Stomach (tissue), 9 donors: ENCODE measurements around the gene UBE3D. TPM values are rescaled to one million over a fixed set of nuclear protein-coding genes. Genes with fewer than 3 reads are reported as not detected.

ENCODE experiments used
- DNase-seq, 2 donors: peaks; one replicate each; pipeline versions ENCODE4 v3.0.0 to v3.0.0-alpha.2; 2013 to 2019
- H3K27ac ChIP-seq, 5 donors: fragments of 200-600 bp in 4 of 5; sonication (generic) in 4 of 5; one replicate each; pipeline ENCODE4 v1.5.1; 2013 to 2019; ENCODE audit warnings: mild to moderate bottlenecking in 1 of 5, moderate library complexity in 1 of 5
- H3K27me3 ChIP-seq, 3 donors: fragments of 200-600 bp; sonication (generic); one replicate each; pipeline ENCODE4 v1.5.1; 2017 to 2019; ENCODE audit warnings: mixed run types in 1 of 3
- H3K36me3 ChIP-seq, 4 donors: fragments of 200-600 bp; sonication (generic); 1 replicate in 3 of 4; 2 replicates in 1 of 4; pipeline ENCODE4 v1.5.1; 2016 to 2019
- H3K4me1 ChIP-seq, 4 donors: fragments of 200-600 bp; sonication (generic); one replicate each; pipeline ENCODE4 v1.5.1; 2016 to 2019
- H3K4me3 ChIP-seq, 4 donors: fragments of 200-600 bp; sonication (generic) in 3 of 4; one replicate each; pipeline ENCODE4 v1.5.1; 2016 to 2019; ENCODE audit warnings: mild to moderate bottlenecking in 1 of 4
- H3K9me3 ChIP-seq, 4 donors: fragments of 200-600 bp; sonication (generic); one replicate each; pipeline ENCODE4 v1.5.1; 2016 to 2019
- CTCF ChIP-seq, 7 experiments: fragments of 450-650 bp in 4 of 7; fragments of 200-600 bp in 3 of 7; sonication (generic) in 3 of 7; IDR thresholded peaks; one replicate each; pipeline ENCODE4 v1.5.1; 2016 to 2019; ENCODE audit warnings: antibody characterized with exemption in 7 of 7, control low read depth in 2 of 7, mild to moderate bottlenecking in 1 of 7
- EP300 ChIP-seq: sonication (generic); formaldehyde crosslinking; IDR thresholded peaks from one replicate; pipeline ENCODE4 v1.6.1; 2017; ENCODE audit warnings: antibody characterized with exemption
- POLR2A ChIP-seq, 4 donors: fragments of 450-650 bp; IDR thresholded peaks; one replicate each; pipeline ENCODE4 v1.6.1; 2016; ENCODE audit warnings: antibody characterized with exemption in 4 of 4, control low read depth in 2 of 4, mild to moderate bottlenecking in 1 of 4, moderate library complexity in 1 of 4
- POLR2AphosphoS5 ChIP-seq, 3 donors: sonication (generic); formaldehyde crosslinking; IDR thresholded peaks; one replicate each; pipeline ENCODE4 v1.6.1; 2016; ENCODE audit warnings: antibody characterized with exemption in 3 of 3
- WGBS, 5 donors: extraction: QIAGEN DNeasy Blood & Tissue Kit in 3 of 5; methylation state at CpG; one replicate each; pipeline versions ENCODE4 v1.1.5 to v1.1.7; 2013 to 2018; 5-methylcytosine and 5-hydroxymethylcytosine counted together
- intact Hi-C: fragments of 100-400 bp; cut with DNase I; formaldehyde crosslinking; loops from one replicate; pipeline ENCODE4 v1.15.1; 2023; ENCODE audit warnings: low total_unique reads
- polyA plus RNA-seq, 3 donors: library from polyadenylated mRNA; stranded (reverse); fragments of 200-250 nt; gene quantifications; one replicate each; pipeline ENCODE4 v1.2.3, GENCODE V29; 2013
- total RNA-seq, 5 donors: library from RNA; depleted of rRNA; stranded (reverse); fragments of >200 nt; gene quantifications; one replicate each; pipeline versions ENCODE4 v1.1.0 to v1.2.3, GENCODE V29; 2014 to 2016
- donor health status: healthy with polysubstance abuse.
- donor health status: Bipolar disorder and iron deficiency.
- donor health status: healthy.

The UBE3D gene
- total and polyA plus RNA-seq, 8 donors = 1.5 to 33.3 (median 11.8) TPM

- WGBS, 5 donors = 72 to 87% (median 83%) methylated on average over 1 of the region's 1 CpG
- peaks cover 0 to 17% (median 5%) of the 10 kb centered on the region in 4 donors for H3K36me3 ChIP-seq
- no peak for DNase-seq
- no peak overlapping the region for H3K27ac ChIP-seq
- no peaks in the 10 kb centered on the region for H3K9me3 ChIP-seq
- no peaks in the 10 kb centered on the region for H3K27me3 ChIP-seq
- no peaks in the 10 kb centered on the region for H3K4me1 ChIP-seq
- intact Hi-C loops = no loop called here
- no peak overlapping the region for H3K4me3 ChIP-seq
- TF ChIP-seq POLR2AphosphoS5 (IDR thresholded peaks at IDR 0.05) (no peak), EP300 (no peak), CTCF (IDR thresholded peaks at IDR 0.05) (no peak), POLR2A (IDR thresholded peaks at IDR 0.05) (no peak)
Observed at GRCh38 chr6:82958551-82958950, 107.1 kb downstream of the UBE3D start.

GRCh38 chr6:82957868-82958245, 107.8 kb downstream of the UBE3D start:
- no peak overlapping the region for H3K27ac ChIP-seq
- intact Hi-C loops = no loop called here
- no peak overlapping the region for H3K4me3 ChIP-seq
- TF ChIP-seq POLR2AphosphoS5 (IDR thresholded peaks at IDR 0.05) (no peak), POLR2A (IDR thresholded peaks at IDR 0.05) (no peak), CTCF (IDR thresholded peaks at IDR 0.05) (no peak), EP300 (no peak)
- no peaks in the 10 kb centered on the region for H3K27me3 ChIP-seq
- H3K9me3 ChIP-seq = no peaks in the 10 kb centered on the region
- H3K36me3 ChIP-seq = peaks cover 0 to 17% (median 5%) of the 10 kb centered on the region in 4 donors
- 80 to 89% (median 82%) methylated on average over 2 of the region's 2 CpGs for WGBS, 5 donors
- H3K4me1 ChIP-seq = no peaks in the 10 kb centered on the region
- no peak for DNase-seq

GRCh38 chr6:82957171-82957867, 108.3 kb downstream of the UBE3D start:
- Histone ChIP-seq H3K27ac (no peak overlapping the region), H3K9me3 (no peaks in the 10 kb centered on the region), H3K4me3 (no peak overlapping the region), H3K27me3 (no peaks in the 10 kb centered on the region), H3K36me3 (peaks cover 0 to 17% (median 5%) of the 10 kb centered on the region in 4 donors), H3K4me1 (no peaks in the 10 kb centered on the region)
- no peak for TF ChIP-seq POLR2AphosphoS5 (IDR thresholded peaks at IDR 0.05)
- no peak for TF ChIP-seq CTCF (IDR thresholded peaks at IDR 0.05)
- TF ChIP-seq EP300 = no peak
- no peak for TF ChIP-seq POLR2A (IDR thresholded peaks at IDR 0.05)
- peak in 1 of 2 donors; percentile 11 for DNase-seq
- intact Hi-C loops = no loop called here
- 69 to 85% (median 79%) methylated on average over 9 of the region's 9 CpGs for WGBS, 5 donors

- intact Hi-C loops = no loop called here
- Histone ChIP-seq H3K4me1 (no peaks in the 10 kb centered on the region), H3K4me3 (no peak overlapping the region), H3K27me3 (no peaks in the 10 kb centered on the region), H3K27ac (no peak overlapping the region), H3K36me3 (peaks cover 0 to 17% (median 8%) of the 10 kb centered on the region in 4 donors), H3K9me3 (no peaks in the 10 kb centered on the region)
- TF ChIP-seq EP300 (no peak), CTCF (IDR thresholded peaks at IDR 0.05) (no peak), POLR2A (IDR thresholded peaks at IDR 0.05) (no peak), POLR2AphosphoS5 (IDR thresholded peaks at IDR 0.05) (no peak)
- no peak for DNase-seq
- WGBS, 5 donors = 56 to 93% (median 86%) methylated on average over 1 of the region's 1 CpG
Observed at GRCh38 chr6:82955841-82956240, 109.8 kb downstream of the UBE3D start.
